Motor neuron (in vitro differentiated cells): ENCODE results near the gene IRS2. TPM values are rescaled to one million over a fixed set of nuclear protein-coding genes. Genes with fewer than 3 reads are reported as not detected.

ENCODE experiments used
- ATAC-seq, 8 experiments: fragments of 200-7000 bp; cut with Tn5 transposase; replicated peaks in 6 of 8; 2 replicates each; pipeline ENCODE4 v1.8.0; 2021; ENCODE audit warnings: mild to moderate bottlenecking in 8 of 8, moderate library complexity in 8 of 8
- H3K27ac ChIP-seq, 2 donors: fragments of 250-450 bp; sonication (Bioruptor Pico); 2 replicates each; pipeline ENCODE4 v1.9.0; 2021; ENCODE audit warnings: antibody characterized with exemption in 2 of 2, mild to moderate bottlenecking in 2 of 2, moderate library complexity in 1 of 2
- H3K4me1 ChIP-seq, 2 donors: fragments of 250-450 bp; sonication (Bioruptor Pico); replicated peaks in 1 of 2; 2 replicates each; pipeline ENCODE4 v1.6.1; 2021; ENCODE audit warnings: antibody characterized with exemption in 2 of 2, mild to moderate bottlenecking in 2 of 2, moderate library complexity in 1 of 2
- H3K4me3 ChIP-seq, 5 donors: fragments of 250-450 bp; sonication (Bioruptor Pico); 2 replicates each; pipeline ENCODE4 v1.9.0; 2021; ENCODE audit warnings: antibody characterized with exemption in 5 of 5, mild to moderate bottlenecking in 5 of 5, moderate library complexity in 4 of 5
- WGBS, 10 experiments: fragments of 450-650 bp; shearing (Covaris generic); methylation state at CpG; one replicate each; pipeline ENCODE4 v1.0.0; 2022; 5-methylcytosine and 5-hydroxymethylcytosine counted together
- in situ Hi-C, 9 experiments: fragments of 400-800 bp; cut with MboI; loops; one replicate each; pipeline ENCODE4 v1.15.0; 2021; ENCODE audit warnings: low sequenced_read_pairs in 9 of 9, low pct_unique_long_range_greater_than_20kb in 2 of 9; ENCODE audit not compliant: unreplicated experiment in 9 of 9
- total RNA-seq, 8 experiments: library from RNA; unstranded; fragments of 300-600 nt; gene quantifications; 2 replicates each; pipeline versions ENCODE4 v1.2.3 to v1.2.4, GENCODE V29; 2022

The IRS2 gene
- total RNA-seq, 8 experiments from 2014 or later: 0.20 to 13.5 (median 7.7) TPM

- Histone ChIP-seq H3K4me1 (peaks cover 12 to 18% of the 10 kb centered on the region in 2 donors), H3K4me3 (no peak overlapping the region), H3K27ac (no peak overlapping the region)
- in situ Hi-C loops: no loop called here
- no peak for ATAC-seq
Measured at GRCh38 chr13:109718726-109719125, 67.7 kb downstream of the IRS2 start.

GRCh38 chr13:109717686-109718085 is 68.7 kb downstream of the IRS2 start:
- ATAC-seq: no peak
- in situ Hi-C loops: no loop called here
- 0 to 100% (median 91%) methylated on average over 1 to 3 of the region's 6 CpGs; no CpG with 5 or more reads in 2 of the 10 experiments for WGBS, 10 experiments
- no peak overlapping the region for H3K4me3 ChIP-seq
- H3K4me1 ChIP-seq: peaks cover 5 to 8% of the 10 kb centered on the region in 2 donors
- H3K27ac ChIP-seq: no peak overlapping the region

GRCh38 chr13:109715902-109716301 is 70.5 kb downstream of the IRS2 start:
- in situ Hi-C loops: no loop called here
- peaks cover 2 to 5% of the 10 kb centered on the region in 2 donors for H3K4me1 ChIP-seq
- WGBS, 10 experiments: 17 to 100% (median 74%) methylated on average over 1 of the region's 1 CpG; no CpG with 5 or more reads in 4 of the 10 experiments
- peak in 5 of 8 experiments; percentile 66 to 94 (median 76) for ATAC-seq
- H3K27ac ChIP-seq: no peak overlapping the region
- H3K4me3 ChIP-seq: no peak overlapping the region

- WGBS, 10 experiments: 30 to 93% (median 71%) methylated on average over 1 to 3 of the region's 4 CpGs; no CpG with 5 or more reads in 3 of the 10 experiments
Measured at GRCh38 chr13:109713681-109714080, 72.7 kb downstream of the IRS2 start.

GRCh38 chr13:109712124-109712722 is 74.2 kb downstream of the IRS2 start:
- 21 to 85% (median 78%) methylated on average over 4 to 9 of the region's 9 CpGs; no CpG with 5 or more reads in 1 of the 10 experiments for WGBS, 10 experiments
- Histone ChIP-seq H3K27ac (no peak overlapping the region), H3K4me1 (peaks cover 12 to 16% of the 10 kb centered on the region in 2 donors), H3K4me3 (no peak overlapping the region)
- in situ Hi-C loops: no loop called here
- ATAC-seq: peak in 1 of 8 experiments; percentile 23

More at GRCh38 chr13:109713681-109714080, 72.7 kb downstream of the IRS2 start:
- Histone ChIP-seq H3K27ac (no peak overlapping the region), H3K4me1 (peaks cover 0 to 5% of the 10 kb centered on the region in 2 donors), H3K4me3 (no peak overlapping the region)
- in situ Hi-C loops: no loop called here
- no peak for ATAC-seq

GRCh38 chr13:109707742-109708617 is 78.4 kb downstream of the IRS2 start:
- in situ Hi-C loops: no loop called here
- peaks cover 24 to 25% of the 10 kb centered on the region in 2 donors for H3K4me1 ChIP-seq
- H3K4me3 ChIP-seq: peak overlapping the region in 1 of 5 donors; percentile 2
- peak in 1 of 8 experiments; percentile 65 for ATAC-seq
- WGBS, 10 experiments: 64 to 100% (median 90%) methylated on average over 2 to 9 of the region's 14 CpGs; no CpG with 5 or more reads in 1 of the 10 experiments
- H3K27ac ChIP-seq: peak overlapping the region; percentile 84 to 94

GRCh38 chr13:109707044-109707741 is 79.2 kb downstream of the IRS2 start:
- Histone ChIP-seq H3K4me3 (peak overlapping the region in 2 of 5 donors; percentile 2 to 5), H3K27ac (peak overlapping the region; percentile 84 to 94), H3K4me1 (peaks cover 24 to 25% of the 10 kb centered on the region in 2 donors)
- in situ Hi-C loops: no loop called here
- ATAC-seq: peak in 5 of 8 experiments; percentile 92 to 96 (median 95)
- 22 to 80% (median 61%) methylated on average over 2 to 11 of the region's 15 CpGs for WGBS, 10 experiments

GRCh38 chr13:109706015-109706715 is 80.2 kb downstream of the IRS2 start:
- Histone ChIP-seq H3K4me1 (peaks cover 24 to 25% of the 10 kb centered on the region in 2 donors), H3K4me3 (no peak overlapping the region), H3K27ac (peak overlapping the region; percentile 84 to 94)
- 45 to 100% (median 86%) methylated on average over 2 to 8 of the region's 12 CpGs; no CpG with 5 or more reads in 1 of the 10 experiments for WGBS, 10 experiments
- ATAC-seq: no peak
- in situ Hi-C loops: no loop called here

GRCh38 chr13:109704771-109705635 is 81.4 kb downstream of the IRS2 start:
- ATAC-seq: peak in 2 of 8 experiments; percentile 36 to 46
- no peak overlapping the region for H3K27ac ChIP-seq
- in situ Hi-C loops: no loop called here
- peaks cover 24 to 25% of the 10 kb centered on the region in 2 donors for H3K4me1 ChIP-seq
- no peak overlapping the region for H3K4me3 ChIP-seq
- WGBS, 10 experiments: 23 to 90% (median 86%) methylated on average over 7 to 12 of the region's 22 CpGs; no CpG with 5 or more reads in 1 of the 10 experiments

GRCh38 chr13:109703250-109703649 is 83.1 kb downstream of the IRS2 start:
- in situ Hi-C loops: no loop called here
- Histone ChIP-seq H3K27ac (no peak overlapping the region), H3K4me3 (no peak overlapping the region), H3K4me1 (peaks cover 24% of the 10 kb centered on the region in 2 donors)
- ATAC-seq: no peak
- 33 to 96% (median 81%) methylated on average over 1 to 3 of the region's 3 CpGs for WGBS, 10 experiments
